Measurements from ENCODE around the gene LY86. TPM values are rescaled to one million over a fixed set of nuclear protein-coding genes. Genes with fewer than 3 reads are reported as not detected.

Gene LY86
- total RNA-seq, 1 experiment from 2014 or later, result not detected

- H3K9me3 Mint-ChIP-seq, result no peaks in the 10 kb centered on the region
- DNase-seq (ENCODE audit: low spot score) (no peak), ATAC-seq (no peak)
- H3K4me1 Mint-ChIP-seq, result peaks cover 18% of the 10 kb centered on the region
- TF ChIP-seq MAX (CRISPR knock-in tag; IDR thresholded peaks at IDR 0.05) (no peak), ZNF219 (CRISPR knock-in tag; IDR thresholded peaks at IDR 0.05; ENCODE audit: borderline replicate concordance) (no peak), NFE2L1 (CRISPR knock-in tag; IDR thresholded peaks at IDR 0.05) (no peak), SMAD4 (CRISPR knock-in tag; IDR thresholded peaks at IDR 0.05) (no peak), FOXJ3 (CRISPR knock-in tag; IDR thresholded peaks at IDR 0.05; ENCODE audit: borderline replicate concordance) (no peak), HMGA2 (CRISPR knock-in tag; IDR thresholded peaks at IDR 0.05) (no peak)
- TF ChIP-seq, protein P1, sequence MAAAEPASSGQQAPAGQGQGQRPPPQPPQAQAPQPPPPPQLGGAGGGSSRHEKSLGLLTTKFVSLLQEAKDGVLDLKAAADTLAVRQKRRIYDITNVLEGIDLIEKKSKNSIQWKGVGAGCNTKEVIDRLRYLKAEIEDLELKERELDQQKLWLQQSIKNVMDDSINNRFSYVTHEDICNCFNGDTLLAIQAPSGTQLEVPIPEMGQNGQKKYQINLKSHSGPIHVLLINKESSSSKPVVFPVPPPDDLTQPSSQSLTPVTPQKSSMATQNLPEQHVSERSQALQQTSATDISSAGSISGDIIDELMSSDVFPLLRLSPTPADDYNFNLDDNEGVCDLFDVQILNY (CRISPR knock-in tag; IDR thresholded peaks at IDR 0.05), result no peak
- CTCF ChIA-PET, result no interaction called here
- POLR2A ChIA-PET, result no interaction called here
- no peaks in the 10 kb centered on the region for H3K36me3 Mint-ChIP-seq
- no peak overlapping the region for H3K4me3 Mint-ChIP-seq
- peaks cover 3% of the 10 kb centered on the region; the same call in 1 of the 2 replicates for H3K27me3 Mint-ChIP-seq (ENCODE audit: low read depth)
- no peak overlapping the region for H3K27ac Mint-ChIP-seq
Measured at GRCh38 chr6:6596529-6597328, 8.2 kb downstream of the LY86 start.

DNA sequence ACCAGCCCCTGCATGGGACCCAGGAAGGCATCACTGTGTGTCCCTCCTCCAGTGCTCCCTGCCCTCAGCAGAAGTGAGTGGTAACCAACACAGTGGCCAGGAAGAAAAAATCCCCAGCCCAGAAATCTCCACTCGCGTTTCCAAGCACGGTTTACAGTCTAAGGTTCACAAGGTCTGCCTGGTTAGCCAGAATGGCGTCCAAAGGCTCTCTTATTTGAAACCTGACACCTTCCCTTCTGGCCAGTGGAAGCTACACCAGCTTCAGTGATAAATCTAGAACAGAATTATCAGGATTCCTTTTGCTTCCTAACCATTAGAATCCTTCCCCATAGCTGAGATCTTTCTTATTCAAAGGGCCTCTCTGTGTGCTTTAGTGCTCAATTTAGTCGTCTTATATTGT lies 9.2 kb downstream of the LY86 start:
- TF ChIP-seq IRF2 (CRISPR knock-in tag; IDR thresholded peaks at IDR 0.05; ENCODE audit: borderline replicate concordance, low read depth) (no peak), SP1 (CRISPR knock-in tag; conservative IDR thresholded peaks at IDR 0.05) (no peak), KAT7 (CRISPR knock-in tag; IDR thresholded peaks at IDR 0.05; ENCODE audit: borderline replicate concordance) (no peak), FOXP1 (CRISPR knock-in tag; IDR thresholded peaks at IDR 0.05; ENCODE audit: borderline replicate concordance) (no peak)
- TF ChIP-seq, protein P2, sequence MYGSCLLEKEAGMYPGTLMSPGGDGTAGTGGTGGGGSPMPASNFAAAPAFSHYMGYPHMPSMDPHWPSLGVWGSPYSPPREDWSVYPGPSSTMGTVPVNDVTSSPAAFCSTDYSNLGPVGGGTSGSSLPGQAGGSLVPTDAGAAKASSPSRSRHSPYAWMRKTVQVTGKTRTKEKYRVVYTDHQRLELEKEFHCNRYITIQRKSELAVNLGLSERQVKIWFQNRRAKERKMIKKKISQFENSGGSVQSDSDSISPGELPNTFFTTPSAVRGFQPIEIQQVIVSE (CRISPR knock-in tag; IDR thresholded peaks at IDR 0.05; ENCODE audit: borderline replicate concordance), result no peak
- no peaks in the 10 kb centered on the region for H3K36me3 Mint-ChIP-seq
- no peaks in the 10 kb centered on the region for H3K9me3 Mint-ChIP-seq
- H3K27ac Mint-ChIP-seq, result no peak overlapping the region
- POLR2A ChIA-PET, result no interaction called here
- H3K4me1 Mint-ChIP-seq, result peaks cover 15% of the 10 kb centered on the region
- CTCF ChIA-PET, result interaction anchor here (1.5 kb wide), 1 partner anchor 40 kb away, joined by 4 read pairs; no protein-coding TSS in a partner anchor
- peaks cover 3% of the 10 kb centered on the region; the same call in 1 of the 2 replicates for H3K27me3 Mint-ChIP-seq (ENCODE audit: low read depth)
- no peak overlapping the region for H3K4me3 Mint-ChIP-seq
- DNase-seq (ENCODE audit: low spot score) (no peak), ATAC-seq (peak; percentile 59)

DNA sequence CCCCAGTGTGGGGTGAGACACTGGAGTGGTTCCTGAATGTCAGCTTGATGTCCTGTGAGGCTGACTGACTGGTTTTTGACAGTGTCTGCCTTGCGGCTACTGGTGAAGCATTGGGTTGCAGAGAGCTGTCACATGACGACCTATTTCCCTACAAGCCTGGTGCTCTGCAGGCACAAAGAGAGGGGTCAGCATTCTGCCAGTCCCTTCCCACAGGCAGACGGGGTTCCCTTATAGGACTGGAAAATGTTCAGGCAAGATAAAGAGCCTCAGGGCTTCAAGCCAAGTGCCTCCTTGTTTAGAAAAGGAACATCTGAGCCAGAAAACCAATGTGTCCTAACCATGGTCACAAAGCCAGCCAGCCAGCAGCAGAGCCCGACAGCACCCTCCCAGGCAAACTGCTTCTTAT lies 11.0 kb downstream of the LY86 start:
- CTCF ChIA-PET, result no interaction called here

More for the DNA sequence above, 11.0 kb downstream of the LY86 start:
- Mint-ChIP-seq H3K27me3 (ENCODE audit: low read depth) (peaks cover 3% of the 10 kb centered on the region; the same call in 1 of the 2 replicates), H3K36me3 (no peaks in the 10 kb centered on the region), H3K4me1 (peaks cover 15% of the 10 kb centered on the region), H3K27ac (no peak overlapping the region), H3K9me3 (peaks cover 3% of the 10 kb centered on the region), H3K4me3 (no peak overlapping the region)
- TF ChIP-seq, protein P3, sequence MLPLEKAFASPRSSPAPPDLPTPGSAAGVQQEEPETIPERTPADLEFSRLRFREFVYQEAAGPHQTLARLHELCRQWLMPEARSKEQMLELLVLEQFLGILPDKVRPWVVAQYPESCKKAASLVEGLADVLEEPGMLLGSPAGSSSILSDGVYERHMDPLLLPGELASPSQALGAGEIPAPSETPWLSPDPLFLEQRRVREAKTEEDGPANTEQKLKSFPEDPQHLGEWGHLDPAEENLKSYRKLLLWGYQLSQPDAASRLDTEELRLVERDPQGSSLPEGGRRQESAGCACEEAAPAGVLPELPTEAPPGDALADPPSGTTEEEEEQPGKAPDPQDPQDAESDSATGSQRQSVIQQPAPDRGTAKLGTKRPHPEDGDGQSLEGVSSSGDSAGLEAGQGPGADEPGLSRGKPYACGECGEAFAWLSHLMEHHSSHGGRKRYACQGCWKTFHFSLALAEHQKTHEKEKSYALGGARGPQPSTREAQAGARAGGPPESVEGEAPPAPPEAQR (CRISPR knock-in tag; IDR thresholded peaks at IDR 0.05), result no peak
- no peak for TF ChIP-seq FOXP1 (CRISPR knock-in tag; IDR thresholded peaks at IDR 0.05; ENCODE audit: borderline replicate concordance)
- TF ChIP-seq ZNF532 (CRISPR knock-in tag; IDR thresholded peaks at IDR 0.05; ENCODE audit: borderline replicate concordance), result no peak
- TF ChIP-seq CREM (CRISPR knock-in tag; IDR thresholded peaks at IDR 0.05), result no peak
- ATAC-seq, result no peak
- no peak for DNase-seq (ENCODE audit: low spot score)
- POLR2A ChIA-PET, result no interaction called here

Measured in WTC11 (cell line).